SK-N-MC (cell line): ENCODE data around the gene GMDS.

Source experiments
- DNase-seq: peaks from one replicate; pipeline ENCODE4 v3.0.0-alpha.2; 2011; ENCODE audit warnings: low read depth, low spot score
- H3K27ac ChIP-seq: fragments of 200-600 bp; sonication (generic); 2 replicates; pipeline ENCODE4 v1.5.1; 2016; ENCODE audit warnings: mixed run types
- H3K36me3 ChIP-seq: fragments of 200-600 bp; sonication (generic); 2 replicates; pipeline ENCODE4 v1.6.1; 2017; ENCODE audit warnings: antibody characterized with exemption, low read length, mixed read lengths; ENCODE audit not compliant: insufficient read depth
- H3K4me3 ChIP-seq: fragments of 200-600 bp; sonication (generic); 2 replicates; pipeline ENCODE4 v1.5.1; 2016
- H3K9ac ChIP-seq: fragments of 200-600 bp; sonication (generic); 2 replicates; pipeline ENCODE4 v1.8.0; 2017; ENCODE audit warnings: mixed run types, mixed read lengths; ENCODE audit not compliant: insufficient read length
- H3K9me3 ChIP-seq: fragments of 200-600 bp; sonication (generic); 2 replicates; pipeline ENCODE4 v1.6.1; 2017; ENCODE audit warnings: low read depth, mild to moderate bottlenecking, antibody characterized with exemption, low read length, moderate library complexity, mixed read lengths
- EZH2 ChIP-seq: fragments of 200-600 bp; sonication (generic); IDR thresholded peaks from one replicate; pipeline ENCODE4 v1.6.1; 2017; ENCODE audit warnings: antibody characterized with exemption
- FOXP2 ChIP-seq: optimal IDR thresholded peaks from 2 replicates; pipeline ENCODE3; 2011; ENCODE audit warnings: mild to moderate bottlenecking, moderate library complexity; ENCODE audit not compliant: insufficient read depth; ENCODE audit errors: extremely low read length, control extremely low read depth
- POLR2AphosphoS5 ChIP-seq: IDR thresholded peaks from 2 replicates; pipeline ENCODE4 v1.6.1; 2012; ENCODE audit warnings: mild to moderate bottlenecking, low read depth, low read length, borderline replicate concordance

GMDS gene

DNA sequence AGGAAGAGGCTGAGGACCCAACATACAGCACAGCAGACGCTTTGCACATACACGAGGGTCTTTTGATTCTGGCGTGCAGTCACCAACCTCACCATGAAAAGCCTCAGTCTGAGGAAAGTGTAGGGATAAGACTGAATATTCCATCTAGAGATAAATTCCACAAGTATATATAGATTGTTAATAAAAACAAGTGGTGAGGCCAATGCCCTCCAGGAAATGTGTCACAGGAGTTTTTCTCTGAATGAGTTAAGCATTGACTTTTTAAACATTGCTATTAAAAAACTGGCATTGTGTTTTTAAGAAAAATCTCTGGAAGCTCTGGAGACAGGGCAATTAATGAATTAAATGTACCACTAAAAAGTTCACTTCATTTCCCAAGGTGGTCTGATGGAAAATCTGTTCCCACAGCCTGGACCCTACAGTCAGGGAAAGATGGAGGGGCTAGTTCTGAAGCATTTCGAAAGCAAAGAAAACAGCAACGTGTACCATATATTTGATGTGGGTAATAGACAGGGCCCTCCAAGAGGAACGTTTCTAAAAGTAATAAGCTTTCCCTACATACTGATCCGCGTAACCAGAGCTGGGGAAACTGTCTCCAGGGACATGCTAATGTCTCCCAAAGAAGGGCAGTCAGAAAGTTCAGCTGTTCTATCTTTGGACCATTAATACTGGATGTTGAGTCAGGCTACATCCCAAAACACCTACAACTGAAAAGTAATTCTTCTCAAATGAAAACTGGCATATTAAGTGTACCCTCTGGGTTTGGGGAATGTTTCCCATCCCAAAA is 334.6 kb downstream of the GMDS start:
- Histone ChIP-seq H3K9me3 (no peaks in the 10 kb centered on the region), H3K27ac (peak overlapping the region; percentile 12; the same call in 1 of the 2 replicates), H3K9ac (no peak overlapping the region), H3K4me3 (no peak overlapping the region), H3K36me3 (no peaks in the 10 kb centered on the region)
- no peak for DNase-seq
- TF ChIP-seq FOXP2 (no peak), EZH2 (no peak), POLR2AphosphoS5 (no peak)

DNA sequence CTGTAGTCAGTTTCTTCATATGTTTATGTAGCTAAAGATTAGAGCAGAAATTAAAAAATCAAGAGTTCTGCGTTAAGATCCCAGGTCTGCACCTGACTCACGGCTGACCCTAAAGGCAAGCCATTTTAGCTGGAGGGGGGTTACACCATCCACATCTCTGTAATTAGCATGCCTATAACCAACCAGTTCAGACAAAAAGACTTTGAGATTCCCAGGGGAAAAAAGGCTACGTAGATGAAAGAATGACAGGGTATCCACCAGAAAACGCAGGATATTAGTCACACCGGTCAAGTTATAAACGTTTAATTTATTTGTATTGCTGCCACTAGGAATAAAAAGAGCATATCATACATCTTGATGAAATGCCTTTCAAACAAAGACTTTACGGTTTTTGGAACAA is 336.6 kb downstream of the GMDS start:
- H3K27ac ChIP-seq: no peak overlapping the region
- no peak overlapping the region for H3K9ac ChIP-seq
- TF ChIP-seq POLR2AphosphoS5: no peak
- no peak for TF ChIP-seq EZH2
- TF ChIP-seq FOXP2: no peak
- H3K9me3 ChIP-seq: no peaks in the 10 kb centered on the region
- H3K36me3 ChIP-seq: no peaks in the 10 kb centered on the region
- H3K4me3 ChIP-seq: no peak overlapping the region
- DNase-seq: no peak

DNA sequence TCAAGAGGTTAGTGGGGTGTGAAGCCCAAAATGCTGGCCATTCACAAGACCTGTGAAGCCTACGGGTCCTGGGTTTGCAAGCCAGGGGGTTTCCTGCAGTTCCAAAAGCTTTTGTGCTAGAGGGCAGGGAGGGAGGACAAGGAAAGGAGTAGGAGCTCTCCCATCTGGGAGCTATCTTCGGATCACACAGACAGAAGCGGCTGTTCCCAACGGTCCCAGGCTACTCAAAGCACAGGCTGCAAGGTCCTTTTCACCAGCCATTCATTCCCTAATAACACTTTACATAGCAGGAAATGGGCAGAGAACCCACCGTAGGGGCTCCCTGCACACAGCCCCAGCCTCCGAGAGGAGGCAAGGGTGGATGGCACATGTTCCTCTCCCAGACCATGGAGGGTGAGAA is 338.8 kb downstream of the GMDS start:
- DNase-seq: no peak
- TF ChIP-seq FOXP2: no peak
- no peak for TF ChIP-seq EZH2
- TF ChIP-seq POLR2AphosphoS5: no peak
- H3K9me3 ChIP-seq: no peaks in the 10 kb centered on the region
- no peaks in the 10 kb centered on the region for H3K36me3 ChIP-seq
- no peak overlapping the region for H3K27ac ChIP-seq
- no peak overlapping the region for H3K4me3 ChIP-seq
- no peak overlapping the region for H3K9ac ChIP-seq

DNA sequence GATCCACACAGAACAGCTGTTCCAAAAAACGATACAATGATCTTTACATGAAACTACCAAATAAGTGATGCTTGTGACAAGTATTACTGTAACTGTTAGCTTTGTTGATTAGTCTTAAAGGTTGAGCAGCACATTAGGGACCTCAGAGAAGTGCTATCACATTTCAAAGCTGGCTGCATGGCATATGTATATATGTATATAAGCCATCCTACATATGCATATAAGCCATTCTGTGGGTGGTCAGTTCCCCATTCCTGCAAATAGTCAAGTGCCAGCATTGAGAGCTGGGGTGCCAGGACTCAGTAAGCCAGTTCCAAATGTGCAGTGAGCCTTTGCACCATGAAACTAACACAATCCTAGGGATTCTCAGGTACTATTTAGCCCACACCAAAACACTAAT is 339.4 kb downstream of the GMDS start:
- no peak overlapping the region for H3K4me3 ChIP-seq
- H3K27ac ChIP-seq: no peak overlapping the region
- H3K9me3 ChIP-seq: no peaks in the 10 kb centered on the region
- no peak overlapping the region for H3K9ac ChIP-seq
- TF ChIP-seq FOXP2: no peak
- TF ChIP-seq POLR2AphosphoS5: no peak
- no peak for TF ChIP-seq EZH2
- H3K36me3 ChIP-seq: no peaks in the 10 kb centered on the region
- no peak for DNase-seq

DNA sequence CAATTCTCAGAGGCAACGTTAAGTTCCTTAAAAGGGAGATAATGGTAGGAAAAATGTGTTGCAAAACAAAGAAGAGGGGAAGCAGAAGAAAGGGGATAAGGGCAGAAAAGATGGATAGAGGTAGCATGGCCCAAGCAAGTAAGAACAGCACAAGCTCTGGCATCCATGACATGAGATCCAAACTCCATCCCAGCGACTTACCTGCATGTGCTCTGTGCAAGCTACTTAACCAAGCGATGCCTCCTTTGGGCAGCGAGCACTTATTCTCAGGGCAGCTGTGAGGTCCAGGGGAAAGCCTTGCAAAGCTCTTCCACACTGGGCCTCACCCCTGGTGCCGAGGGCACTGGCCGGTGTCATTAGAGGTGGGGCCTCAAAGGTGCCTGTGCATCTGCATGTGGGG is 340.5 kb downstream of the GMDS start:
- Histone ChIP-seq H3K9me3 (no peaks in the 10 kb centered on the region), H3K9ac (no peak overlapping the region), H3K27ac (no peak overlapping the region), H3K36me3 (no peaks in the 10 kb centered on the region), H3K4me3 (no peak overlapping the region)
- no peak for DNase-seq
- TF ChIP-seq FOXP2: no peak
- no peak for TF ChIP-seq EZH2
- TF ChIP-seq POLR2AphosphoS5: no peak

DNA sequence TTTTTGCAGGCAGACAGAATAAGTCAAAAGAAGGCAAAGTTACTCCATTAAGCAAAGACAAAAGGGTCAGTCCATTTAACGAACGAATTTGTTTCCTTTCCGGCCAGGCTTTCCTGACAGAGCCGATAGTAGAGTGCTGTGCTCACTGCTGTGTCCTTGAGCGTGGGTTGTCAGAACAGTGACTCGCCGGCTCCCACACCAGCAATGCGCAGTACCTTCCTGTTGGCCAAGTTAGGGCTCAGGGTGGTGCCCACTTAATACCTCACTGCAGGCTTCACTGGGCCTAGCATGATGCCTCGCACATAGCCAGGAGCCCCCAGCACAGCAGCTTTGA is 341.0 kb downstream of the GMDS start:
- TF ChIP-seq FOXP2: no peak
- TF ChIP-seq EZH2: no peak
- TF ChIP-seq POLR2AphosphoS5: no peak
- no peak overlapping the region for H3K4me3 ChIP-seq
- no peak overlapping the region for H3K27ac ChIP-seq
- H3K9me3 ChIP-seq: no peaks in the 10 kb centered on the region
- H3K36me3 ChIP-seq: no peaks in the 10 kb centered on the region
- no peak for DNase-seq
- H3K9ac ChIP-seq: no peak overlapping the region

DNA sequence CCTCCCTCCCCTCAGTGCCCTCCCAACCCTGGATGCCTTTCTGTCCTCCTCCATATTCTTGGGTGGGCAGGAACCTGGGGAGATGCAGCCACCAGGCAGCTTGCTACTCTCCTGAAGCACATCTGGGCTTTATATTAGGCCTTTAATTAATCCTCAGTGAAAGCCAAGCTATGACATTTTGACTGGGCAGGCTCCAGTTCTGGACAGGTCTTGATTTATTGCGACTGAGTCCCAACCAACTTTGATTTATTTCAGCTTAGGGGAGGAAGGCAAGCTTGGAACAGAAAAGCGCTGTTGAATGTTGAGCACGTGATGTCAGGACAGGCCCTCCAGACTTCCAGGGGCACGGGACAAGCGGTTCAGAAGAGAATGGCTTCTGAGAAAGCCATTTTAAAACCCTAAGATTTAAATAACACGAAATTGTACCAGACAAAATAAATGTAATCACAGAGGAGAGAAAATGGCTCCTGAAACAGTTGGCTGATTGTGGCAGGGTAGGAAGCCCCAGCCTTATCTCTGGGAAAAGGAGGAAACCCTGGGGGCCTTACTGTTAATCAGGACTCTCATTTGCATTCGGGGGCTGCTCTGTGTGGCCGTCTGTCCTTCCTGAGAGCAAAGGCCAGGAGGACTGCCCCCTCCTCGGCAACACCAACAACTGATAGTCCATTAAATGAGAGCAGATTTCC is 341.5 kb downstream of the GMDS start:
- DNase-seq: no peak
- H3K4me3 ChIP-seq: no peak overlapping the region
- no peaks in the 10 kb centered on the region for H3K9me3 ChIP-seq

DNA sequence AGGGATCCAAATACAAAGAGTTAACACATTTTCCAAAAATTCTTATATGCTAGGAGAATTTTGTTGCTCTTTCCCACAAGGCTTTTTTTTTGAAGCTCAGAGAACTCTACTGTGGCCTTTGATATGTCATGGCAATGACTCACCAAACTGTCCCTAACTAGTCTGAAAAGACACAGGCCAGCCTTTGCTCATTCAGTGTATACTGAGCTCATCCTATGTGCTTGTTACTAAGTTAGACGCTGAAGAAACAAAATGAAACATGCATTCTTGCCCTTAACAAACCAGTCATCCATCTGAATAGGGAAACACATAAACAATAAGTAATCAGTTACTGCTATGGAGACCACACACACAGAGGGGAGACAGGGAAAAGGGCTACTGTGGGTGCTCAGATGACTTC is 343.8 kb downstream of the GMDS start:
- Histone ChIP-seq H3K27ac (no peak overlapping the region), H3K36me3 (no peaks in the 10 kb centered on the region), H3K9me3 (no peaks in the 10 kb centered on the region), H3K4me3 (no peak overlapping the region), H3K9ac (no peak overlapping the region)
- TF ChIP-seq FOXP2: no peak
- TF ChIP-seq EZH2: no peak
- no peak for TF ChIP-seq POLR2AphosphoS5
- no peak for DNase-seq

More for the DNA sequence above, 341.5 kb downstream of the GMDS start:
- Histone ChIP-seq H3K9ac (no peak overlapping the region), H3K36me3 (no peaks in the 10 kb centered on the region), H3K27ac (no peak overlapping the region)
- TF ChIP-seq POLR2AphosphoS5 (no peak), FOXP2 (no peak), EZH2 (no peak)
